Tibial nerve (tissue), 4 donors: Measurements from ENCODE around the gene LPCAT3. TPM values are rescaled to one million over a fixed set of nuclear protein-coding genes. Genes with fewer than 3 reads are reported as not detected.

ENCODE experiments used
- DNase-seq, 2 donors: peaks; one replicate each; pipeline ENCODE4 v3.0.0-alpha.2; 2019; ENCODE audit warnings: low spot score in 2 of 2
- H3K27ac ChIP-seq, 4 donors: fragments of 200-600 bp; sonication (generic) in 3 of 4; one replicate each; pipeline ENCODE4 v1.5.1; 2017 to 2019; ENCODE audit warnings: mild to moderate bottlenecking in 1 of 4
- H3K27me3 ChIP-seq, 2 donors: fragments of 200-600 bp; sonication (generic) in 1 of 2; one replicate each; pipeline versions ENCODE4 v1.5.1 to v1.6.0; 2017 to 2019
- H3K36me3 ChIP-seq, 3 donors: fragments of 200-600 bp; sonication (generic); one replicate each; pipeline ENCODE4 v1.5.1; 2018 to 2019
- H3K4me1 ChIP-seq, 4 donors: fragments of 200-600 bp; sonication (generic) in 3 of 4; one replicate each; pipeline ENCODE4 v1.5.1; 2017 to 2019
- H3K4me3 ChIP-seq, 4 donors: fragments of 200-600 bp; sonication (generic) in 3 of 4; one replicate each; pipeline ENCODE4 v1.5.1; 2017 to 2019; ENCODE audit warnings: mild to moderate bottlenecking in 1 of 4, moderate library complexity in 1 of 4
- H3K9me3 ChIP-seq, 4 donors: fragments of 200-600 bp; sonication (generic) in 3 of 4; one replicate each; pipeline ENCODE4 v1.5.1; 2017 to 2019
- CTCF ChIP-seq, 5 experiments: fragments of 200-600 bp in 3 of 5; fragments of 450-650 bp in 2 of 5; sonication (generic) in 3 of 5; IDR thresholded peaks; one replicate each; pipeline ENCODE4 v1.5.1; 2016 to 2019; ENCODE audit warnings: antibody characterized with exemption in 5 of 5, mild to moderate bottlenecking in 3 of 5, moderate library complexity in 2 of 5
- EP300 ChIP-seq, 2 donors: sonication (generic); formaldehyde crosslinking; IDR thresholded peaks; one replicate each; pipeline ENCODE4 v1.6.1; 2017; ENCODE audit warnings: antibody characterized with exemption in 2 of 2, mild to moderate bottlenecking in 1 of 2
- POLR2A ChIP-seq, 2 donors: fragments of 450-650 bp; IDR thresholded peaks; one replicate each; pipeline ENCODE4 v1.6.1; 2017; ENCODE audit warnings: antibody characterized with exemption in 2 of 2, mild to moderate bottlenecking in 2 of 2, moderate library complexity in 2 of 2
- WGBS, 2 donors: methylation state at CpG; one replicate each; pipeline ENCODE4 v1.1.5; 2018; 5-methylcytosine and 5-hydroxymethylcytosine counted together
- total RNA-seq, 4 donors: library from RNA; depleted of rRNA; stranded (reverse); fragments of >200 nt; gene quantifications; one replicate each; pipeline ENCODE4 v1.1.0, GENCODE V29; 2016

The LPCAT3 gene
- total RNA-seq, 4 donors from 2014 or later = 19.7 to 29.7 (median 23.8) TPM

GRCh38 chr12:6963016-6963731, 55.1 kb downstream of the LPCAT3 start:
- H3K4me3 ChIP-seq = no peak overlapping the region
- no peak for TF ChIP-seq EP300 (IDR thresholded peaks at IDR 0.05)
- TF ChIP-seq CTCF (IDR thresholded peaks at IDR 0.05) = no peak
- TF ChIP-seq POLR2A (IDR thresholded peaks at IDR 0.05) = no peak
- peaks cover 0 to 31% (median 25%) of the 10 kb centered on the region in 3 donors for H3K36me3 ChIP-seq
- no peak for DNase-seq
- peaks cover 0 to 63% (median 35%) of the 10 kb centered on the region in 4 donors for H3K4me1 ChIP-seq
- no peaks in the 10 kb centered on the region for H3K27me3 ChIP-seq
- 73 to 77% methylated on average over 27 to 30 of the region's 32 CpGs for WGBS, 2 donors
- no peaks in the 10 kb centered on the region for H3K9me3 ChIP-seq
- H3K27ac ChIP-seq = peak overlapping the region in 3 of 4 donors; percentile 77 to 96 (median 86)

GRCh38 chr12:6962285-6963015, 55.8 kb downstream of the LPCAT3 start:
- peaks cover 0 to 67% (median 38%) of the 10 kb centered on the region in 4 donors for H3K4me1 ChIP-seq
- peaks cover 0 to 24% (median 18%) of the 10 kb centered on the region in 3 donors for H3K36me3 ChIP-seq
- H3K4me3 ChIP-seq = peak overlapping the region in 1 of 4 donors; percentile 22
- TF ChIP-seq CTCF (IDR thresholded peaks at IDR 0.05) (no peak), POLR2A (IDR thresholded peaks at IDR 0.05) (no peak), EP300 (IDR thresholded peaks at IDR 0.05) (no peak)
- WGBS, 2 donors = 53 to 62% methylated on average over 17 to 24 of the region's 25 CpGs
- peak overlapping the region; percentile 73 to 96 (median 82) for H3K27ac ChIP-seq
- no peaks in the 10 kb centered on the region for H3K27me3 ChIP-seq
- DNase-seq = no peak
- no peaks in the 10 kb centered on the region for H3K9me3 ChIP-seq

- WGBS, 2 donors = 7 to 11% methylated on average over 16 of the region's 16 CpGs
- H3K27me3 ChIP-seq = no peaks in the 10 kb centered on the region
- TF ChIP-seq CTCF (IDR thresholded peaks at IDR 0.05) = peak; percentile 17 to 47 (median 44)
- TF ChIP-seq POLR2A (IDR thresholded peaks at IDR 0.05) = no peak
- DNase-seq = no peak
- peaks cover 0 to 17% (median 11%) of the 10 kb centered on the region in 3 donors for H3K36me3 ChIP-seq
- no peaks in the 10 kb centered on the region for H3K9me3 ChIP-seq
- H3K4me3 ChIP-seq = peak overlapping the region in 2 of 4 donors; percentile 19 to 22
- peaks cover 0 to 67% (median 42%) of the 10 kb centered on the region in 4 donors for H3K4me1 ChIP-seq
- H3K27ac ChIP-seq = peak overlapping the region; percentile 73 to 96 (median 82)
Measured at GRCh38 chr12:6961695-6962284, 56.5 kb downstream of the LPCAT3 start.

GRCh38 chr12:6961278-6961694, 57.0 kb downstream of the LPCAT3 start:
- no peak for DNase-seq
- 25 to 31% methylated on average over 24 of the region's 24 CpGs for WGBS, 2 donors
- Histone ChIP-seq H3K27me3 (no peaks in the 10 kb centered on the region), H3K9me3 (no peaks in the 10 kb centered on the region), H3K4me1 (peaks cover 0 to 67% (median 44%) of the 10 kb centered on the region in 4 donors), H3K27ac (peak overlapping the region; percentile 73 to 96 (median 82)), H3K4me3 (peak overlapping the region in 2 of 4 donors; percentile 19 to 22), H3K36me3 (peaks cover 0 to 12% (median 7%) of the 10 kb centered on the region in 3 donors)
- TF ChIP-seq CTCF (IDR thresholded peaks at IDR 0.05) = no peak
- TF ChIP-seq POLR2A (IDR thresholded peaks at IDR 0.05) = peak; percentile 13 to 14
- TF ChIP-seq EP300 (IDR thresholded peaks at IDR 0.05) = peak in 1 of 2 donors; percentile 69
